Panc1 (cell line): ENCODE measurements around the gene COL4A2.

Experiments
- CTCF ChIP-seq: fragments of 450-650 bp; IDR thresholded peaks from 2 replicates; pipeline ENCODE4 v1.5.1; 2017; ENCODE audit warnings: mild to moderate bottlenecking
- REST ChIP-seq, 2 experiments: IDR thresholded peaks; 2 replicates each; pipeline ENCODE4 v1.6.1; 2011 to 2012; ENCODE audit warnings: low read depth in 2 of 2, control low read depth in 1 of 2, low read length in 1 of 2, mild to moderate bottlenecking in 1 of 2, moderate library complexity in 1 of 2; ENCODE audit not compliant: insufficient read depth in 1 of 2
- SIN3A ChIP-seq: IDR thresholded peaks from 2 replicates; pipeline ENCODE4 v1.6.1; 2012; ENCODE audit warnings: low read depth, mild to moderate bottlenecking, low read length, moderate library complexity, borderline replicate concordance; ENCODE audit not compliant: insufficient read depth
- TCF7L2 ChIP-seq: IDR thresholded peaks from 2 replicates; pipeline ENCODE4 v1.6.1; 2011; ENCODE audit warnings: mild to moderate bottlenecking, low read depth, low read length, inconsistent platforms

- TF ChIP-seq CTCF (no peak), REST (IDR thresholded peaks at IDR 0.05; ENCODE audit: insufficient read depth in 1 of 2, low read depth in 2 of 2, low read length in 1 of 2) (no peak), TCF7L2 (no peak), SIN3A (no peak)
Measured at GRCh38 chr13:110505594-110505993, 198.5 kb downstream of the COL4A2 start.
